ENCODE results near the gene SSR3.
"Not testable (repeated sequence)": the region's sequence is repeated elsewhere in the genome, so short reads cannot be mapped to it uniquely, and the experiment has no call there.

- not testable (repeated sequence) for TF ChIP-seq POLR2A, TAF1 (IDR thresholded peaks at IDR 0.05; ENCODE audit: low read depth, low read length)
Observed at GRCh38 chr3:156562486-156562885, 7.6 kb upstream of the SSR3 start.
